Parathyroid adenoma (tissue), 2 donors: Measurements from ENCODE around the gene CCSER1.
"Not testable (repeated sequence)": the region's sequence is repeated elsewhere in the genome, so short reads cannot be mapped to it uniquely, and the experiment has no call there.

Experiments
- H2AFZ ChIP-seq: fragments of 300-600 bp; sonication (generic); one replicate; pipeline ENCODE4 v1.7.0; 2017; ENCODE audit warnings: antibody characterized with exemption, mild to moderate bottlenecking
- H3K27ac ChIP-seq: fragments of 300-600 bp; sonication (generic); one replicate; pipeline ENCODE4 v1.7.0; 2017
- H3K27me3 ChIP-seq: fragments of 300-600 bp; sonication (generic); one replicate; pipeline ENCODE4 v1.7.0; 2017; ENCODE audit warnings: low read length; ENCODE audit not compliant: control insufficient read depth, insufficient read depth
- H3K36me3 ChIP-seq: fragments of 300-600 bp; sonication (generic); one replicate; pipeline ENCODE4 v1.7.0; 2017; ENCODE audit warnings: low read length; ENCODE audit not compliant: control insufficient read depth, insufficient read depth
- H3K4me1 ChIP-seq: fragments of 300-600 bp; sonication (generic); one replicate; pipeline ENCODE4 v1.7.0; 2017; ENCODE audit warnings: control low read depth
- H3K4me2 ChIP-seq: fragments of 300-600 bp; sonication (generic); one replicate; pipeline ENCODE4 v1.7.0; 2017; ENCODE audit warnings: low read length
- H3K4me3 ChIP-seq: fragments of 300-600 bp; sonication (generic); one replicate; pipeline ENCODE4 v1.7.0; 2017; ENCODE audit warnings: low read depth, low read length
- H3K79me2 ChIP-seq: fragments of 300-600 bp; sonication (generic); one replicate; pipeline ENCODE4 v1.7.0; 2017; ENCODE audit warnings: control low read depth
- H3K9ac ChIP-seq: fragments of 300-600 bp; sonication (generic); one replicate; pipeline ENCODE4 v1.7.0; 2017; ENCODE audit warnings: mild to moderate bottlenecking
- H3K9me3 ChIP-seq: fragments of 300-600 bp; sonication (generic); one replicate; pipeline ENCODE4 v1.7.0; 2017; ENCODE audit warnings: low read length; ENCODE audit not compliant: control insufficient read depth
- CTCF ChIP-seq: fragments of 300-600 bp; sonication (generic); IDR thresholded peaks from one replicate; pipeline ENCODE4 v1.7.0; 2017; ENCODE audit warnings: antibody characterized with exemption, mild to moderate bottlenecking
- donor health status: primary hyperparathyroidism.

The CCSER1 gene

GRCh38 chr4:90306810-90307209 is 179.6 kb downstream of the CCSER1 start:
- H3K4me3 ChIP-seq, result no peak overlapping the region
- no peaks in the 10 kb centered on the region for H3K36me3 ChIP-seq
- H3K9ac ChIP-seq, result no peak overlapping the region
- no peak for TF ChIP-seq CTCF
- no peak overlapping the region for H3K4me2 ChIP-seq
- H3K9me3 ChIP-seq, result no peaks in the 10 kb centered on the region
- no peaks in the 10 kb centered on the region for H3K27me3 ChIP-seq
- no peaks in the 10 kb centered on the region for H3K4me1 ChIP-seq
- H3K79me2 ChIP-seq, result no peaks in the 10 kb centered on the region
- H2AFZ ChIP-seq, result no peak overlapping the region
- H3K27ac ChIP-seq, result no peak overlapping the region

- H3K4me1 ChIP-seq, H3K9me3 ChIP-seq, H3K9ac ChIP-seq, H3K27ac ChIP-seq, H3K4me2 ChIP-seq, H3K36me3 ChIP-seq, H3K27me3 ChIP-seq, H3K79me2 ChIP-seq, H3K4me3 ChIP-seq, H2AFZ ChIP-seq: not testable (repeated sequence)
These were observed 189.9 kb downstream of the CCSER1 start for GRCh38 chr4:90317140-90317539.

GRCh38 chr4:90317785-90318184 is 190.6 kb downstream of the CCSER1 start:
- Histone ChIP-seq H3K9ac (no peak overlapping the region), H3K4me3 (no peak overlapping the region), H3K27me3 (no peaks in the 10 kb centered on the region), H2AFZ (no peak overlapping the region), H3K27ac (no peak overlapping the region), H3K36me3 (no peaks in the 10 kb centered on the region), H3K79me2 (no peaks in the 10 kb centered on the region), H3K9me3 (no peaks in the 10 kb centered on the region), H3K4me1 (no peaks in the 10 kb centered on the region), H3K4me2 (no peak overlapping the region)
- TF ChIP-seq CTCF, result no peak

GRCh38 chr4:90318193-90318592 is 191.0 kb downstream of the CCSER1 start:
- H3K79me2 ChIP-seq, result no peaks in the 10 kb centered on the region
- H2AFZ ChIP-seq, result no peak overlapping the region

GRCh38 chr4:90328558-90328957 is 201.4 kb downstream of the CCSER1 start:
- H3K4me1 ChIP-seq, result no peaks in the 10 kb centered on the region
- no peak for TF ChIP-seq CTCF
- no peaks in the 10 kb centered on the region for H3K79me2 ChIP-seq
- no peak overlapping the region for H3K4me3 ChIP-seq
- H3K9me3 ChIP-seq, result no peaks in the 10 kb centered on the region
- no peak overlapping the region for H2AFZ ChIP-seq
- no peak overlapping the region for H3K9ac ChIP-seq
- H3K4me2 ChIP-seq, result no peak overlapping the region
- H3K27me3 ChIP-seq, result no peaks in the 10 kb centered on the region
- no peak overlapping the region for H3K27ac ChIP-seq
- H3K36me3 ChIP-seq, result no peaks in the 10 kb centered on the region

More at GRCh38 chr4:90318193-90318592, 191.0 kb downstream of the CCSER1 start:
- no peaks in the 10 kb centered on the region for H3K27me3 ChIP-seq
- no peaks in the 10 kb centered on the region for H3K9me3 ChIP-seq
- H3K4me3 ChIP-seq, result no peak overlapping the region
- TF ChIP-seq CTCF, result no peak
- no peaks in the 10 kb centered on the region for H3K36me3 ChIP-seq
- no peaks in the 10 kb centered on the region for H3K4me1 ChIP-seq
- no peak overlapping the region for H3K4me2 ChIP-seq
- no peak overlapping the region for H3K27ac ChIP-seq
- H3K9ac ChIP-seq, result no peak overlapping the region
